Activated naive CD4-positive, alpha-beta T cell treated with anti-CD3 and anti-CD28 coated beads, Interleukin-2, amount 10 ng/mL, durations not matched to agents 7 days and 5 days (primary cell): ENCODE data around the gene NEK5.

ENCODE experiments used
- CTCF ChIA-PET: fragments of 350-600 bp; sonication (Branson Sonifier 250); formaldehyde crosslinking; loops from one replicate; lab custom pipeline; 2021; ENCODE audit warnings: antibody characterized with exemption; lab: Charles Lee
- DNase-seq: peaks from one replicate; pipeline ENCODE4 v3.0.0-alpha.2; 2020
- H3K27ac Mint-ChIP-seq: one replicate; pipeline ENCODE4 v1.8.0; 2021; ENCODE audit warnings: mild to moderate bottlenecking, moderate library complexity, mixed read lengths
- H3K27me3 Mint-ChIP-seq: one replicate; pipeline ENCODE4 v1.8.0; 2021; ENCODE audit warnings: mild to moderate bottlenecking, mixed read lengths
- H3K36me3 Mint-ChIP-seq: one replicate; pipeline ENCODE4 v1.8.0; 2021; ENCODE audit warnings: mixed read lengths
- H3K4me1 Mint-ChIP-seq: one replicate; pipeline ENCODE4 v1.8.0; 2021; ENCODE audit warnings: mixed read lengths
- H3K4me3 Mint-ChIP-seq: one replicate; pipeline ENCODE4 v1.8.0; 2021; ENCODE audit warnings: mild to moderate bottlenecking, moderate library complexity, mixed read lengths
- H3K9me3 Mint-ChIP-seq: one replicate; pipeline ENCODE4 v1.8.0; 2021; ENCODE audit warnings: mixed read lengths

NEK5 gene

DNA sequence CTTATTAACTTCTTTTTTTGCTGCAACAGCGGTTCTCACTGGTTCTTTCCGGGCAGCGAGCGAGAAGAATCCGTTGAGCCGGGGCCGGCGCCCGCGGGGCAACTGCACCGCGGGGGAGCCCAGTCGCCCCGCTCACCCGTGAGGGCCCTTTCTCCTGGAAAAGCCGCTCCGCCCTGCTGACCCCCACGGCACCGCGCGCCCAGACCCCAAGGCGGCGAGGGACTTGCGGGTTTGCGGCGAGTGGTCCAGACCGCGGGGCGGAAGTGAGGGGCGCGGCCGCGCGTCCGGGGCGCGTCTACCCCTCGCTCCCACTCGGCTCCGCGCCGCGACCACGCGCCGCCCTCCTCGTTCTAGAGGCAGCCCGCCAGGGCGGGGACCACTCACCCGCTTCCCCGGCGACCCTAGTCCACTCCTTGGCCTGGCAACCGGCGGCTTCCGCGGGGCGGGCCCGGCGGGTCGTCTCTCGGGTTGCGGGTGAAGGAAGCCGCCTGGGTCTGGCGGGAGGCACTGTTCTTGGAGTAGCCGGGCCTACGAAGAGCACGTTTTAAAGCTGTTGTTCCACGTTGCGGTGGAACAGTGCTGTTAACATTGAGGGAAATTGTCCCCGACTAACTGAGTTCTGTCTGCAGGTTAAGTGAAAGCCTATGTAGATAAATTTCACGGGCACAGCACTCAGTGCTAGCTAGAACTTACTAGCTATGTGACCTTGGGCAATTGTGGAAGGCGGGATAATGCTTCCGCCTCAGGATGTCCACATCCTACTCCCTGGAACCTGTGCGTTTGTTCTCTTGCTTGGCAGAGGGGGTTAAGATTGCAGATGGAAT is 30.5 kb upstream of the NEK5 start, which contains the start of gene NEK3:
Gene NEK3 (minus strand): TSS at position 439 of the 824 bp plus-strand sequence. CDS start 3,406 bp downstream, outside the sequence.
- Mint-ChIP-seq H3K4me1 (peaks cover 53% of the 10 kb centered on the region), H3K9me3 (no peaks in the 10 kb centered on the region), H3K27ac (peak within 1 kb of the TSS; percentile 86), H3K4me3 (peak within 1 kb of the TSS; percentile 83), H3K36me3 (peaks cover 7% of the 10 kb centered on the region), H3K27me3 (peaks cover 14% of the 10 kb centered on the region)
- CTCF ChIA-PET = no interaction called here
- peak; percentile 76 for DNase-seq

- Mint-ChIP-seq H3K27ac (peak overlapping the region; percentile 86), H3K36me3 (peaks cover 7% of the 10 kb centered on the region), H3K9me3 (no peaks in the 10 kb centered on the region), H3K4me1 (peaks cover 53% of the 10 kb centered on the region), H3K27me3 (peaks cover 14% of the 10 kb centered on the region), H3K4me3 (peak overlapping the region; percentile 83)
- CTCF ChIA-PET = no interaction called here
- no peak for DNase-seq
Measured at GRCh38 chr13:52158629-52159158, 29.8 kb upstream of the NEK5 start.

DNA sequence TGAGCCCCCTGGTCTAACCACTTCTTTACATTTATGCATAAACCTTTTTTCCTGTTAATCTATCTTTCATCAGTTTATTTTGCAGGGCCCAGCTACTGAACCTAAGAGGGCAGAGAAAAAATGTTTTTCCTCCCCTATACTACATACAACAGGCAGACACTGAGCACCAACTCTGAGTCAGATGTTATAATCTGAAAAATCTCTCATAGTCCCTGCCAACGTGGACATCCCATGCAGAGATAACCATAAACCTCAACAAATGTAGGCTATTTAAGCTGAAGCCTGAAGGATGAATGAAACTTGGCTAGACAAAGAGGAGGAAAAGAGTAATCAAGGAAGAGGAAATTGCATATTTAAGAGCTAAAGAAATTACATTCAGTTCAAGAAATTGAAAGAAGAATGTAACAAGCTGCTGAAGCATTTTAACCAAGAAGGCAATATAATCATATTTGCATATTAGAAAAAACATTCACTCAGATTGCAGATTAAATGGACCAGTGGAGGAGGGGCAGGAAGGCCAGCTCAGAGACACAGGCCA is 27.9 kb upstream of the NEK5 start:
- DNase-seq = no peak
- Mint-ChIP-seq H3K27ac (no peak overlapping the region), H3K4me1 (peaks cover 42% of the 10 kb centered on the region), H3K4me3 (no peak overlapping the region), H3K36me3 (peaks cover 7% of the 10 kb centered on the region), H3K27me3 (peaks cover 14% of the 10 kb centered on the region), H3K9me3 (no peaks in the 10 kb centered on the region)
- CTCF ChIA-PET = no interaction called here

DNA sequence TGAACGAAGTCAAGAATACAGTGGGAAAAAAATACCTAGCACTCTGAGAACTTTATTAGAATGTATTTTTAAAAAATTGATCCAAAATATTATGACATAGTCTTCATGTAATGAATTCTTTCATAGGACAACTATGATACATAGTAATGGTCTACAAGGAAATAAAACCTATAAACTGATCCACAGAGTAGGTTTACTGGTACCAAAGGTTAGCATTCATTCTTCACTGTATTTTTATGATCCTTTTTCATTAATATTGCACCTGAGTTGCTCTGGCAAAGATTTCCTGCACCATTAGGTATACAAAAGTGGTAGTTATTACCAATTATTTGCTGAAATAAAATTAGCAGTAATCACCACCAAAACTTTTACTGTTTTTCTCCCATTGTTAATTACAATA is 26.3 kb upstream of the NEK5 start:
- Mint-ChIP-seq H3K27ac (no peak overlapping the region), H3K27me3 (peaks cover 14% of the 10 kb centered on the region), H3K4me3 (no peak overlapping the region), H3K9me3 (no peaks in the 10 kb centered on the region), H3K4me1 (peaks cover 32% of the 10 kb centered on the region), H3K36me3 (peaks cover 7% of the 10 kb centered on the region)
- CTCF ChIA-PET = no interaction called here
- DNase-seq = no peak

DNA sequence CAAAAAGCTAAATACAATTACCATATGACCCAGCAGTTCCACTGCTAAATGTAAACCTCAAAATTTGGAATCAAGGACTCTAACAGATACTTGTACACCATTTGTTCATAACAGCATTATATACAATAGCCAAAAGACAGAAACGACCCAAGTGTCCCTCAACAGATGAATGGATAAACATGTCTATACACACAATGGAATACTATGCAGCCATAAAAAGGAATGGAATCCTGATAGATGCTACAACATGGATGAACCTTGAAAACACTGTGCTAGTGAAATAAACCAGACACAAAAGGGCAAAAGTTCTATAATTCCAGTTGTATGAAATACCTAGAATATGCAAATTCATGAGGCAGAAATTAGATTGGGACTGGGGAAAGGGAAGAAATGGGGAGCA is 18.4 kb upstream of the NEK5 start:
- no peaks in the 10 kb centered on the region for H3K9me3 Mint-ChIP-seq
- no peaks in the 10 kb centered on the region for H3K4me1 Mint-ChIP-seq
- no peak overlapping the region for H3K27ac Mint-ChIP-seq
- no peak overlapping the region for H3K4me3 Mint-ChIP-seq
- CTCF ChIA-PET = no interaction called here
- no peaks in the 10 kb centered on the region for H3K27me3 Mint-ChIP-seq
- peaks cover 4% of the 10 kb centered on the region for H3K36me3 Mint-ChIP-seq
- no peak for DNase-seq

- Mint-ChIP-seq H3K36me3 (no peaks in the 10 kb centered on the region), H3K27ac (no peak overlapping the region), H3K9me3 (no peaks in the 10 kb centered on the region), H3K4me3 (no peak overlapping the region), H3K27me3 (no peaks in the 10 kb centered on the region), H3K4me1 (no peaks in the 10 kb centered on the region)
- CTCF ChIA-PET = interaction anchor here (1.5 kb wide), 1 partner anchor 14 kb away, joined by 7 read pairs; no protein-coding TSS in a partner anchor
- no peak for DNase-seq
Measured at GRCh38 chr13:52141299-52141698, 12.4 kb upstream of the NEK5 start.

DNA sequence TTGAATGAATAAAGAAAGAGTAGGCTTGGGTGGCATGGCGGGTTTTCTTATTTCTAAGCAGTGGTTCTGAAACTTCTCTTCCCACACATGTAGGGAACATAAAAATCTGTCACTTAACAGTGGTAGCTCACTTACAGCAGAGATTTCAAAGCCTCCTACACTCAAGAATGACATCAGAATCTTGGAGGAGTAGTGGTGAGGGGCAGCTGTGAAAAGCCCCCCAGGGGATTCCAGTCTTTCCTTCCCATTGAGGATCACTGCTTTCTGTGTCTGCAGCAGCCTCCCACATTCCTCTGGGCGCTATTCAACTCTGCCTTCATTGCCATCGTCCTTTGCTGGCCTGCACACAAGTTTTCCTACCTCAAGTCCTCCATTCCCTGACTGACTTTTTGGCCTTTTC is 8.6 kb upstream of the NEK5 start:
- Mint-ChIP-seq H3K4me1 (no peaks in the 10 kb centered on the region), H3K4me3 (no peak overlapping the region), H3K36me3 (no peaks in the 10 kb centered on the region), H3K9me3 (no peaks in the 10 kb centered on the region), H3K27ac (no peak overlapping the region), H3K27me3 (no peaks in the 10 kb centered on the region)
- no peak for DNase-seq
- CTCF ChIA-PET = no interaction called here

GRCh38 chr13:52136763-52137162 is 7.9 kb upstream of the NEK5 start:
- no peak overlapping the region for H3K4me3 Mint-ChIP-seq
- H3K27ac Mint-ChIP-seq = no peak overlapping the region
- no peak for DNase-seq
- H3K9me3 Mint-ChIP-seq = no peaks in the 10 kb centered on the region
- H3K4me1 Mint-ChIP-seq = no peaks in the 10 kb centered on the region
- no peaks in the 10 kb centered on the region for H3K27me3 Mint-ChIP-seq
- peaks cover 2% of the 10 kb centered on the region for H3K36me3 Mint-ChIP-seq
- CTCF ChIA-PET = no interaction called here

DNA sequence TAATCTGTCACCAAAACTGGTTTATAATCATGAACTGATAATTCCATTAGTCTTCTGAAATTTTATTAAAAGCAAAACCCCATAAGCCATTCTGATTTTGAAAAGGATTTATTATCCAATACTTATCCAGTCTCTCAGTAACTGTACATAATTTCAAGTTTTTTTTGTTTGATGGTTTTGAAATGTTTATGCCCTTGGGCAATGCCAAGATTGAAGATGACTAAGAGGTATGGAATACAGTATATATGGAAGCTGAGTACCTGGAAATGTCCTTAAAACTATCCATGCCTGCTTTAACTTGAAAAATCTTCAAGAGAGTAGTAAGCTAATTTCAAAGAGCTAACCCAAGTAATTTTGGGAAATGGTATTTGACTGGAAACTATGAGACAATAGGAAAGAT is 1.8 kb upstream of the NEK5 start:
- H3K9me3 Mint-ChIP-seq = no peaks in the 10 kb centered on the region
- H3K4me3 Mint-ChIP-seq = no peak overlapping the region
- peaks cover 22% of the 10 kb centered on the region for H3K27me3 Mint-ChIP-seq
- H3K27ac Mint-ChIP-seq = no peak overlapping the region
- peaks cover 23% of the 10 kb centered on the region for H3K4me1 Mint-ChIP-seq
- DNase-seq = no peak
- CTCF ChIA-PET = interaction anchor here (1.0 to 2.1 kb wide), 3 partner anchors 9 to 315 kb away, joined by 4 to 6 read pairs (median 4); no protein-coding TSS in a partner anchor
- peaks cover 2% of the 10 kb centered on the region for H3K36me3 Mint-ChIP-seq

GRCh38 chr13:52127783-52128702 is 830 bp downstream of the NEK5 start:
- H3K27me3 Mint-ChIP-seq = peaks cover 29% of the 10 kb centered on the region
- CTCF ChIA-PET = interaction anchor here (0.6 to 3.9 kb wide), 31 partner anchors 11 to 409 kb away, joined by 3 to 37 read pairs (median 4); partner anchors contain the start of genes ATP7B and TMEM272
- peaks cover 23% of the 10 kb centered on the region for H3K4me1 Mint-ChIP-seq
- peak overlapping the region; percentile 75 for H3K4me3 Mint-ChIP-seq
- DNase-seq = peak; percentile 72
- no peaks in the 10 kb centered on the region for H3K9me3 Mint-ChIP-seq
- peaks cover 2% of the 10 kb centered on the region for H3K36me3 Mint-ChIP-seq
- no peak overlapping the region for H3K27ac Mint-ChIP-seq

DNA sequence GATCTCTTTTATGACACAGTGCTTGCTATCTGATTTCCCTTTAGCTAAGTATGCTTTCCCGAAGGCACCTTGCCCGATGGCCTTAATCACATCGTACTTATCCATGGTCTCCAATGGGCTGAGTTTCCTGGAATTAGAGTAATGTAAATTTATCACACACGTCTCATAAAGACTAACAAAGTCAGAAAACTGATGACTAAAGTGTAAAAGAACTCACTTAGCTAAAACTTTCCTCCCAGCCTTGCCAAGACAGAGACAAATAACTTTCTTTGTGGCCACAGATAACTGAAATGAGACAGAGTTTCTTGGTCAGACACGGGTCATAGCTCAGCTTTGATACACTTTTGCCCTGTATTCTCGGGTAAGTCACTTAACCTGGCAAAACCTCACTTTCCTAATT is 1.5 kb downstream of the NEK5 start:
- H3K27ac Mint-ChIP-seq = no peak overlapping the region
- H3K36me3 Mint-ChIP-seq = peaks cover 2% of the 10 kb centered on the region
- CTCF ChIA-PET = interaction anchor here (0.7 to 3.9 kb wide), 27 partner anchors 10 to 408 kb away, joined by 3 to 37 read pairs (median 4); partner anchors contain the start of genes ATP7B and TMEM272
- H3K27me3 Mint-ChIP-seq = peaks cover 29% of the 10 kb centered on the region
- H3K4me1 Mint-ChIP-seq = peaks cover 23% of the 10 kb centered on the region
- no peak for DNase-seq
- no peaks in the 10 kb centered on the region for H3K9me3 Mint-ChIP-seq
- no peak overlapping the region for H3K4me3 Mint-ChIP-seq

GRCh38 chr13:52125547-52125946 is 3.3 kb downstream of the NEK5 start:
- Mint-ChIP-seq H3K4me1 (peaks cover 23% of the 10 kb centered on the region), H3K36me3 (no peaks in the 10 kb centered on the region), H3K27ac (no peak overlapping the region), H3K27me3 (peaks cover 33% of the 10 kb centered on the region), H3K9me3 (no peaks in the 10 kb centered on the region), H3K4me3 (no peak overlapping the region)
- CTCF ChIA-PET = interaction anchor here (1.0 to 3.9 kb wide), 4 partner anchors 55 to 230 kb away, joined by 3 to 37 read pairs (median 18); no protein-coding TSS in a partner anchor
- DNase-seq = no peak

DNA sequence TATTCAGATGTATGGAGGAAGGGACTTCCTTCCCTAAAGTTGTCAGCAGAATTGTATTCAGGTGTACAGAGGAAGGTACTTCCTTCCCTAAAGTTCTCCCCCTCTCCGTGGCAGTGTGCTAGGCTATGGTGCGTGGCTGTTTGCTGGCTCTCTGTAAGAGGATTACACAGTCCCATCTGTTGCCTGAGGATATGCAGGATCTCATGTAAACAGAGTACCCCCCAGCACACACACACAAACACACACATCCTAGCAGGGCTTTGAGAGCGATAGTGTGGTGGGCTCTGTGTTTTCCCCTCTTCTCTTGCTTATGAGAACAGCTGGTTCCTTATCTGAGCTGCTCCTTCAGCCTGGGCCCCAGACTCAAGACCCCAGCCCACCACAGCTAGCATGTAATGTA is 10.3 kb downstream of the NEK5 start:
- CTCF ChIA-PET = no interaction called here

More for the DNA sequence above, 10.3 kb downstream of the NEK5 start:
- DNase-seq = no peak
- Mint-ChIP-seq H3K4me3 (no peak overlapping the region), H3K4me1 (no peaks in the 10 kb centered on the region), H3K9me3 (no peaks in the 10 kb centered on the region), H3K27ac (no peak overlapping the region), H3K36me3 (no peaks in the 10 kb centered on the region), H3K27me3 (peaks cover 16% of the 10 kb centered on the region)
